HEK293T (cell line): ENCODE results near the gene APOA5.

Source experiments
- ELF4 ChIP-seq: fragments of 450-650 bp; IDR thresholded peaks from 2 replicates; pipeline ENCODE4 v1.6.1; 2017; ENCODE audit warnings: antibody characterized with exemption
- FOXK2 ChIP-seq: fragments of 450-650 bp; IDR thresholded peaks from 2 replicates; pipeline ENCODE4 v1.6.1; 2016; ENCODE audit warnings: mild to moderate bottlenecking
- NFRKB ChIP-seq: fragments of 450-650 bp; IDR thresholded peaks from 2 replicates; pipeline ENCODE4 v1.6.1; 2016; ENCODE audit warnings: mild to moderate bottlenecking, moderate library complexity

DNA sequence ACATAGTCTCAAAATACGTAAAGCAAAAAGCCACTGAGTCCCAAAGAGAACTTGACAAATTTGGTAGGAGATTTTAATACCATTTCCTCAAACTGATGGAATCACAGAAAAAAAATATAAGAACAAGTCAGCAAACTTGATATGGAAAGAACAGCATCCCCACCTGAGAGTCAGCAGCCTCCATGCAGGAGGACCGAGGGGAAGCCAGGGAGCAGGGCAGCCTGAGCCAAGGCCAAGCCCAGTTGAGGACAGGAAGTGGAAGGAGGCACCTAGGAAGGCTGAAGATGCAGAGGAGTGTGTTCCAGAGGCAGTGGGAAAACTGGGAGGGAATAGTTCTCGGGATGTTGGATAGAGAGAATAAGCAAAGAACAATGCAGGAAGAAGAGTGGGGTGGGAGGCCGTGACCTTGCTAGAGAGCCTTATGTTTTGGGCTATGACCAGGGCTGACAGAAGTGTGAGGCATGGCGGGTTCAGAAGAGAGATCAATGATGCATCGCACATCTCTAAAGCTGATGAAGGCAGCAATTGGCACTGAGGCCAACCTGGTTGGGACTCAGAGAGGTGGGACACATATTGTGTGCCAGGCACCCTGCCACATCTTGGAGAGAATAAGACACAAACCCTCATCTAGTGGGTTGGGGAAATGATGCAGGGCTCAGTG is 16.1 kb upstream of the APOA5 start:
- TF ChIP-seq NFRKB (no peak), ELF4 (no peak), FOXK2 (no peak)
